Smooth muscle cell (in vitro differentiated cells): ENCODE results near the gene ZNF575. TPM values are rescaled to one million over a fixed set of nuclear protein-coding genes. Genes with fewer than 3 reads are reported as not detected.

Experiments used
- DNase-seq: peaks from one replicate; lab custom pipeline; 2025; ENCODE audit not compliant: unreplicated experiment; lab: John Stamatoyannopoulos, UW
- H2AFZ ChIP-seq: fragments of 200-600 bp; sonication (generic); 2 replicates; pipeline ENCODE4 v1.6.0; 2016; ENCODE audit warnings: antibody characterized with exemption, low read depth, mild to moderate bottlenecking
- H3F3A ChIP-seq: fragments of 200-600 bp; sonication (generic); 2 replicates; pipeline ENCODE4 v1.6.0; 2017; ENCODE audit warnings: antibody characterized with exemption, low read depth
- H3K27ac ChIP-seq: fragments of 200-600 bp; sonication (generic); 2 replicates; pipeline ENCODE4 v1.5.1; 2016; ENCODE audit warnings: low read depth, mild to moderate bottlenecking
- H3K27me3 ChIP-seq: fragments of 200-600 bp; sonication (generic); 2 replicates; pipeline ENCODE4 v1.6.1; 2016; ENCODE audit warnings: low read depth, mild to moderate bottlenecking
- H3K36me3 ChIP-seq: fragments of 200-600 bp; sonication (generic); 2 replicates; pipeline ENCODE4 v1.5.1; 2016; ENCODE audit warnings: low read depth
- H3K4me1 ChIP-seq: fragments of 200-600 bp; sonication (generic); 2 replicates; pipeline ENCODE4 v1.5.1; 2016; ENCODE audit warnings: low read depth
- H3K4me2 ChIP-seq: fragments of 200-600 bp; sonication (generic); 2 replicates; pipeline ENCODE4 v1.6.0; 2016; ENCODE audit warnings: mild to moderate bottlenecking
- H3K4me3 ChIP-seq: fragments of 200-600 bp; sonication (generic); 2 replicates; pipeline ENCODE4 v1.5.1; 2016; ENCODE audit warnings: mild to moderate bottlenecking
- H3K79me2 ChIP-seq: fragments of 200-600 bp; sonication (generic); 2 replicates; pipeline ENCODE4 v1.6.0; 2016; ENCODE audit warnings: low read depth, mild to moderate bottlenecking
- H3K9ac ChIP-seq: fragments of 200-600 bp; sonication (generic); 2 replicates; pipeline ENCODE4 v1.6.0; 2016; ENCODE audit warnings: low read depth
- H3K9me3 ChIP-seq: fragments of 200-600 bp; sonication (generic); replicated peaks from 2 replicates; pipeline ENCODE4 v1.5.1; 2016; ENCODE audit warnings: low read depth
- H4K20me1 ChIP-seq: fragments of 200-600 bp; sonication (generic); 2 replicates; pipeline ENCODE4 v1.6.0; 2016; ENCODE audit warnings: low read depth
- WGBS: methylation state at CpG from one replicate; pipeline ENCODE4 v1.1.7; 2016; ENCODE audit warnings: low lambda C conversion rate; 5-methylcytosine and 5-hydroxymethylcytosine counted together
- polyA plus RNA-seq: library from polyadenylated mRNA; unstranded; fragments of >200 nt; fragmentation: Nextera tagmentation; extraction: Ambion mirVana; gene quantifications from 2 replicates; pipeline ENCODE4 v1.2.1, GENCODE V29; 2016
- total RNA-seq: library from RNA; depleted of rRNA; stranded (reverse); fragments of >200 nt; gene quantifications from 2 replicates; pipeline ENCODE4 v1.2.3, GENCODE V29; 2014
- TF ChIP-seq, protein P1 (sequence below): fragments of 200-600 bp; sonication (generic); IDR thresholded peaks from 2 replicates; pipeline ENCODE4 v1.5.1; 2017; ENCODE audit warnings: borderline replicate concordance, mild to moderate bottlenecking, antibody characterized with exemption; ENCODE audit not compliant: insufficient read depth, poor library complexity, severe bottlenecking

ZNF575 gene
- total and polyA plus RNA-seq, 2 experiments from 2014 or later, result 0.18 to 1.7 TPM

- TF ChIP-seq, protein P1, sequence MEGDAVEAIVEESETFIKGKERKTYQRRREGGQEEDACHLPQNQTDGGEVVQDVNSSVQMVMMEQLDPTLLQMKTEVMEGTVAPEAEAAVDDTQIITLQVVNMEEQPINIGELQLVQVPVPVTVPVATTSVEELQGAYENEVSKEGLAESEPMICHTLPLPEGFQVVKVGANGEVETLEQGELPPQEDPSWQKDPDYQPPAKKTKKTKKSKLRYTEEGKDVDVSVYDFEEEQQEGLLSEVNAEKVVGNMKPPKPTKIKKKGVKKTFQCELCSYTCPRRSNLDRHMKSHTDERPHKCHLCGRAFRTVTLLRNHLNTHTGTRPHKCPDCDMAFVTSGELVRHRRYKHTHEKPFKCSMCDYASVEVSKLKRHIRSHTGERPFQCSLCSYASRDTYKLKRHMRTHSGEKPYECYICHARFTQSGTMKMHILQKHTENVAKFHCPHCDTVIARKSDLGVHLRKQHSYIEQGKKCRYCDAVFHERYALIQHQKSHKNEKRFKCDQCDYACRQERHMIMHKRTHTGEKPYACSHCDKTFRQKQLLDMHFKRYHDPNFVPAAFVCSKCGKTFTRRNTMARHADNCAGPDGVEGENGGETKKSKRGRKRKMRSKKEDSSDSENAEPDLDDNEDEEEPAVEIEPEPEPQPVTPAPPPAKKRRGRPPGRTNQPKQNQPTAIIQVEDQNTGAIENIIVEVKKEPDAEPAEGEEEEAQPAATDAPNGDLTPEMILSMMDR, result no peak
These were observed 46.6 kb upstream of the ZNF575 start for GRCh38 chr19:43486412-43486811.

GRCh38 chr19:43488179-43488578 is 44.8 kb upstream of the ZNF575 start:
- no peaks in the 10 kb centered on the region for H4K20me1 ChIP-seq
- H3K4me3 ChIP-seq, result no peak overlapping the region

More at GRCh38 chr19:43486412-43486811, 46.6 kb upstream of the ZNF575 start:
- no peak overlapping the region for H3K9ac ChIP-seq
- H3K27ac ChIP-seq, result no peak overlapping the region
- no peak overlapping the region for H2AFZ ChIP-seq
- H3K4me1 ChIP-seq, result no peaks in the 10 kb centered on the region
- H3K27me3 ChIP-seq, result no peaks in the 10 kb centered on the region
- no peak for DNase-seq
- H4K20me1 ChIP-seq, result no peaks in the 10 kb centered on the region
- H3K4me2 ChIP-seq, result no peak overlapping the region
- no peaks in the 10 kb centered on the region for H3K36me3 ChIP-seq
- no peaks in the 10 kb centered on the region for H3F3A ChIP-seq
- no peaks in the 10 kb centered on the region for H3K79me2 ChIP-seq
- 99% methylated on average over 5 of the region's 7 CpGs for WGBS
- no peaks in the 10 kb centered on the region for H3K9me3 ChIP-seq
- no peak overlapping the region for H3K4me3 ChIP-seq

DNA sequence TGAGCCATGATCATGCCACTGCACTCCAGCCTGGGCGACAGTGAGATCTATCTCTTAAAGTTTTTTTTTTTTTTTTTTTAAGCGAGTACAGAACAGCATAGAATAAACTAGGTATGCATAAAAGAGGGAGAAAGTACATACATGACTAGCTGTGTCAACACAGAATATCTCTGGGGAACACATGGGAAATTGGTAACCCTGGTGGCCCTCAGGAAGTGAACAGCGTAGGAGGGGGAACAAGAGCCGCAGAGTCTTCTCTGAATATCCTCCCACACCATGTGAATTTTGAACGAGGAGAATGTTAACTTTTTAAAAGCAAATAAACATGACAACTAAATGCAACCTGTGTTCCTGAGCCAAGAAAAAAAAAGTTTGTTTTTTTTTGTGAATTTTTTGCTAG is 43.7 kb upstream of the ZNF575 start:
- H3K4me3 ChIP-seq, result no peak overlapping the region
- H3K4me2 ChIP-seq, result no peak overlapping the region
- no peaks in the 10 kb centered on the region for H3F3A ChIP-seq
- no peaks in the 10 kb centered on the region for H3K79me2 ChIP-seq
- WGBS, result 94% methylated on average over 5 of the region's 5 CpGs
- no peak overlapping the region for H2AFZ ChIP-seq
- H3K9me3 ChIP-seq, result no peaks in the 10 kb centered on the region
- H3K4me1 ChIP-seq, result no peaks in the 10 kb centered on the region
- H3K27me3 ChIP-seq, result no peaks in the 10 kb centered on the region
- TF ChIP-seq, protein P1, result no peak
- no peaks in the 10 kb centered on the region for H4K20me1 ChIP-seq
- DNase-seq, result no peak
- no peaks in the 10 kb centered on the region for H3K36me3 ChIP-seq
- no peak overlapping the region for H3K27ac ChIP-seq
- no peak overlapping the region for H3K9ac ChIP-seq

More at GRCh38 chr19:43488179-43488578, 44.8 kb upstream of the ZNF575 start:
- no peak for DNase-seq
- H3F3A ChIP-seq, result no peaks in the 10 kb centered on the region
- H3K4me2 ChIP-seq, result no peak overlapping the region
- no peaks in the 10 kb centered on the region for H3K36me3 ChIP-seq
- WGBS, result 93% methylated on average over 8 of the region's 8 CpGs
- no peaks in the 10 kb centered on the region for H3K27me3 ChIP-seq
- no peaks in the 10 kb centered on the region for H3K9me3 ChIP-seq
- no peak overlapping the region for H3K9ac ChIP-seq
- TF ChIP-seq, protein P1, result no peak
- no peaks in the 10 kb centered on the region for H3K4me1 ChIP-seq
- no peak overlapping the region for H3K27ac ChIP-seq
- H3K79me2 ChIP-seq, result no peaks in the 10 kb centered on the region
- H2AFZ ChIP-seq, result no peak overlapping the region

DNA sequence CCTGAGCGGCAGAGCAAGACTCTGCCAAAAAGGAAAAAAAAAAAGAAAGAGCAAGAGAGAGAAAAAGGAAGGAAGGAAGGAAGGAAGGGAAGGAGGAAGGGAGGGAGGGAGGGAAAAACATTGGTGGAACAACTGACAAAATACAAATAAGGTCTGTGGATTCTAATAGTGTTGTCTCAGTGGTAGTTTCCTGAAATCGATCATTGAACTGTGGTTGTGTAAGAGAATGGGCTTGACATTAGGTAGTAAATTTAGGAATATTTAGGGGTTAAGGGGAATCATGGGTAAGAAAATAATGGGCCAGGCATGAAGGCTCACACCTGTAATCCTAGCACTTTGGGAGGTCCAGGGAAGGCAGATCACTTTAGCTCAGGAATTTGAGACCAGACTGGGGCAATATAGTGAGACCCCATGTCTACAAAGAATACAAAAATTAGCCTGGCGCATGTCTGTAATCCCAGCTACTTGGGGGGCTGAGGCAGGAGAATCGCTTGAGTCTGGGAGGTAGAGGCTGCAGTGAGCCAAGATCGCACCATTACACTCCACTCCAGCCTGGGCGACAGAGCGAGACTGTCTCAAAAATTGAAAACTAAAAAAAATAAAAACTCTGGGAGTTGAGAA is 42.9 kb upstream of the ZNF575 start:
- TF ChIP-seq, protein P1, result no peak
- DNase-seq, result no peak
- H3K36me3 ChIP-seq, result no peaks in the 10 kb centered on the region
- no peaks in the 10 kb centered on the region for H4K20me1 ChIP-seq
- H3K27ac ChIP-seq, result no peak overlapping the region
- no peaks in the 10 kb centered on the region for H3K9me3 ChIP-seq
- WGBS, result 97% methylated on average over 7 of the region's 7 CpGs
- no peak overlapping the region for H3K4me2 ChIP-seq
- no peaks in the 10 kb centered on the region for H3K4me1 ChIP-seq
- H3K4me3 ChIP-seq, result no peak overlapping the region
- no peak overlapping the region for H2AFZ ChIP-seq
- H3K79me2 ChIP-seq, result no peaks in the 10 kb centered on the region
- no peaks in the 10 kb centered on the region for H3K27me3 ChIP-seq
- H3F3A ChIP-seq, result no peaks in the 10 kb centered on the region
- no peak overlapping the region for H3K9ac ChIP-seq
